Suprapubic skin (tissue), 3 donors: ENCODE data around the gene SRRT.

Experiments
- EP300 ChIP-seq: sonication (generic); formaldehyde crosslinking; IDR thresholded peaks from one replicate; pipeline ENCODE4 v1.6.1; 2017; ENCODE audit warnings: antibody characterized with exemption
- POLR2A ChIP-seq, 2 donors: fragments of 450-650 bp; IDR thresholded peaks; one replicate each; pipeline ENCODE4 v1.6.1; 2017; ENCODE audit warnings: antibody characterized with exemption in 2 of 2, mild to moderate bottlenecking in 2 of 2, moderate library complexity in 2 of 2
- TF ChIP-seq, protein P1 (sequence below), 2 donors: fragments of 200-600 bp in 1 of 2; fragments of 450-650 bp in 1 of 2; sonication (generic) in 1 of 2; IDR thresholded peaks; one replicate each; pipeline ENCODE4 v1.5.1; 2016 to 2019; ENCODE audit warnings: antibody characterized with exemption in 2 of 2, mild to moderate bottlenecking in 1 of 2, moderate library complexity in 1 of 2

DNA sequence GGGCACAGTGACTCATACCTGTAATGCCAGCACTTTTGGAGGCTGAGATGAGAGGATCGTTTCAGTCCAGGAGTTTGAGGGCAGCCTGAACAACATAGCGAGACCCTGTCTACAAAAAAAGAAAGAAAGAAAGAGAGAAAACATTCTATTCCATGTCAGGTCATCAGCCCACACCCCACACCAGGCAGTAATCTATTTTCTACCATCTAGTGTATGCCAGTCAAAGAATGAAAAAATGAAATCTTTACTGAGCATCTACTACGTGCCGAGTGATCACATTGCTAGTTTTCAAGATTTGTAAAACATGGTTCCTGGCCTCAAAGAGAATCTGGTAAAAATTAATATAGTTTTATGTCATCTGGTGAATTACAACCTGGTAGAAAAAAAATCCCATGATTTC lies 44.5 kb upstream of the SRRT start:
- no peak for TF ChIP-seq POLR2A (IDR thresholded peaks at IDR 0.05)
- TF ChIP-seq, protein P1, sequence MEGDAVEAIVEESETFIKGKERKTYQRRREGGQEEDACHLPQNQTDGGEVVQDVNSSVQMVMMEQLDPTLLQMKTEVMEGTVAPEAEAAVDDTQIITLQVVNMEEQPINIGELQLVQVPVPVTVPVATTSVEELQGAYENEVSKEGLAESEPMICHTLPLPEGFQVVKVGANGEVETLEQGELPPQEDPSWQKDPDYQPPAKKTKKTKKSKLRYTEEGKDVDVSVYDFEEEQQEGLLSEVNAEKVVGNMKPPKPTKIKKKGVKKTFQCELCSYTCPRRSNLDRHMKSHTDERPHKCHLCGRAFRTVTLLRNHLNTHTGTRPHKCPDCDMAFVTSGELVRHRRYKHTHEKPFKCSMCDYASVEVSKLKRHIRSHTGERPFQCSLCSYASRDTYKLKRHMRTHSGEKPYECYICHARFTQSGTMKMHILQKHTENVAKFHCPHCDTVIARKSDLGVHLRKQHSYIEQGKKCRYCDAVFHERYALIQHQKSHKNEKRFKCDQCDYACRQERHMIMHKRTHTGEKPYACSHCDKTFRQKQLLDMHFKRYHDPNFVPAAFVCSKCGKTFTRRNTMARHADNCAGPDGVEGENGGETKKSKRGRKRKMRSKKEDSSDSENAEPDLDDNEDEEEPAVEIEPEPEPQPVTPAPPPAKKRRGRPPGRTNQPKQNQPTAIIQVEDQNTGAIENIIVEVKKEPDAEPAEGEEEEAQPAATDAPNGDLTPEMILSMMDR (IDR thresholded peaks at IDR 0.05), result no peak
- TF ChIP-seq EP300, result no peak
